Aorta (tissue), 5 donors: Measurements from ENCODE around the gene JOSD1. TPM values are rescaled to one million over a fixed set of nuclear protein-coding genes. Genes with fewer than 3 reads are reported as not detected.

Experiments
- ATAC-seq: fragments of 200-7000 bp; cut with Tn5 transposase; one replicate; pipeline ENCODE4 v1.9.1; 2022; ENCODE audit warnings: moderate library complexity; ENCODE audit not compliant: low FRiP score
- DNase-seq, 2 donors: peaks; one replicate each; pipeline ENCODE4 v3.0.0-alpha.2; 2020
- H3K27ac ChIP-seq, 2 donors: one replicate each; pipeline ENCODE4 v1.5.1; 2013; ENCODE audit warnings: low read length in 2 of 2, mild to moderate bottlenecking in 2 of 2, moderate library complexity in 2 of 2, control low read depth in 1 of 2, inconsistent platforms in 1 of 2, low read depth in 1 of 2
- H3K27me3 ChIP-seq, 2 donors: one replicate each; pipeline ENCODE4 v1.6.1; 2013; ENCODE audit warnings: control low read depth in 1 of 2, low read length in 1 of 2, mild to moderate bottlenecking in 1 of 2, moderate library complexity in 1 of 2; ENCODE audit not compliant: insufficient read depth in 2 of 2, control insufficient read depth in 1 of 2
- H3K36me3 ChIP-seq, 2 donors: one replicate each; pipeline ENCODE4 v1.6.1; 2013; ENCODE audit warnings: control low read depth in 1 of 2, low read length in 1 of 2, mild to moderate bottlenecking in 1 of 2; ENCODE audit not compliant: insufficient read depth in 2 of 2, control insufficient read depth in 1 of 2
- H3K4me1 ChIP-seq, 2 donors: one replicate each; pipeline ENCODE4 v1.6.1; 2013; ENCODE audit warnings: low read length in 2 of 2, control low read depth in 1 of 2, mild to moderate bottlenecking in 1 of 2, moderate library complexity in 1 of 2; ENCODE audit not compliant: insufficient read depth in 2 of 2, control insufficient read depth in 1 of 2
- H3K4me3 ChIP-seq, 2 donors: one replicate each; pipeline ENCODE4 v1.5.1; 2013; ENCODE audit warnings: low read length in 2 of 2, control low read depth in 1 of 2, mild to moderate bottlenecking in 1 of 2
- H3K9me3 ChIP-seq: one replicate; pipeline ENCODE4 v1.6.1; 2013; ENCODE audit warnings: mild to moderate bottlenecking, low read length; ENCODE audit not compliant: control insufficient read depth
- WGBS, 2 donors: extraction: QIAGEN DNeasy Blood & Tissue Kit; methylation state at CpG; one replicate each; pipeline ENCODE4 v1.1.7; 2013; 5-methylcytosine and 5-hydroxymethylcytosine counted together
- intact Hi-C, 2 donors: fragments of 100-400 bp; cut with DNase I; formaldehyde crosslinking; loops; one replicate each; pipeline versions ENCODE4 v1.14.2 to v1.15.0; 2022
- polyA plus RNA-seq, 2 donors: library from polyadenylated mRNA; stranded (reverse); fragments of 200-250 nt; gene quantifications; one replicate each; pipeline ENCODE4 v1.2.3, GENCODE V29; 2013
- total RNA-seq, 2 donors: library from RNA; stranded (reverse); fragmentation: NEBNext Ultra II Directional; extraction: Animal tissue kit (Norgen Biotek cat#: 25700); gene quantifications; one replicate each; pipeline ENCODE4 v1.2.1, GENCODE V29; 2021
- donor health status: healthy with polysubstance abuse.
- donor health status: Bipolar disorder and iron deficiency.
- donor health status: DM: no; HTN: no; CAD: no.
- donor health status: DM: no; HTN: no; CAD: no.
- donor health status: DM: yes; HTN: yes; CAD: no.

The JOSD1 gene
- total and polyA plus RNA-seq, 4 donors: 19.7 to 54.7 (median 42.0) TPM

DNA sequence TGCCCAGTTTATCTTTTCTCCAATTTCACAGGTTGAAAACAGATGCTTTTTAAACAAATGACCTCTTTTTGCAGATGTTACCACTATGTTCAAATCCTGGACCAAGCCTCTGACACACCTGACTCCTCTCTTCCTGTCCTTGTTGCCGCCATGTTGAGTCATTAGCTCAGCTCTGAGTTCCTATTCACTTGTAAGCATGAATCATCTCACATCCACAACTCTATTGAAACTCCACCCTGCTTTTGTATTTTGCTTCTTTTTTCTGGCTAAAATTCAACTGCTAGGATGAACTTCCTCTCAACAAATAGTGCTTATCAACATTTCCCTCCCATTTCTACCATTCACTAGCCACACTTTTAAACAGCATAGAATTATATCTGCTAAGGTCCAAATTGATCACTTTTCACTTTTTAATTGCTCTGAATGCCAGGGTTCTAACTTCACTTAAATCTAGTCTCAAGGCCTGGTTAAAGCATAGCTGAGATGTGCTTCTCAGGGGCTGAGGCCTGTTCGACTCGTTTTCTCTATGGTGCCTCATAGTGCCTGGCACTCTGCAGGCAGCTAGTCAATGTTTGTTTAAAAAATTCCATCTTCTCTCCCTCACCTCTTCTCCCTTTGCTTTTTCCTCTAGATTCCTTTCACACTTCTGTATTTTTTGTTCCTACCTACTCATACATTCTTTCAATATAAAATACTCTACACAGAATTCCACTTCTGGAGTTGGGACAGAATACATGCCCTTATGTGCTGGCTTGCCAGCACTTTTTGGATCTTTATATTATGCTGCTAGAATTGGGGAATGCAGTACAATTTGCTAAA is 3.9 kb downstream of the JOSD1 start:
- Histone ChIP-seq H3K9me3 (no peaks in the 10 kb centered on the region), H3K4me1 (peaks cover 2 to 17% of the 10 kb centered on the region in 2 donors), H3K36me3 (no peaks in the 10 kb centered on the region), H3K27ac (peak overlapping the region; percentile 43 to 49), H3K27me3 (no peaks in the 10 kb centered on the region), H3K4me3 (no peak overlapping the region)
- DNase-seq: no peak
- 17 to 23% methylated on average over 3 of the region's 3 CpGs for WGBS, 2 donors
- intact Hi-C loops: no loop called here
- no peak for ATAC-seq

DNA sequence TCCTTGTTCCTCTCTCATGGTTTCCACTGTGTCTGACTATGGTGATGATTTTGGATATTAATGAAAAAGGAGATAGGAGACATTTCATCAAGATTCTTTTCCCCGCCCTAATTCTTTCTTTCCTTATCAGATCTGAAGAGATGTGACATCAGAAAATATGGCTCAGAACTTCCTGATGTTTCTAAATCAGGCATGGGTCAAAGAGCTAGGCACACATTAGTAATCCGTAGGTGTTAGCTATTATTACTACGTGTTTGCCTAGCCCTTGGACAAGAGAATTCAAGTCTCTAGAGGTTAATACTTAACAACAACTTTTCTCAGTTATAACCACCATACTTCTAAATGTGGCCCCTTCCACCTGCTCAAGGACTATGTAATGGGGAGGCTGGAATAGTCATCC is 5.8 kb downstream of the JOSD1 start:
- H3K27me3 ChIP-seq: no peaks in the 10 kb centered on the region
- no peak overlapping the region for H3K4me3 ChIP-seq
- DNase-seq (no peak), ATAC-seq (no peak)
- H3K36me3 ChIP-seq: no peaks in the 10 kb centered on the region
- intact Hi-C loops: no loop called here
- no peaks in the 10 kb centered on the region for H3K9me3 ChIP-seq
- H3K27ac ChIP-seq: no peak overlapping the region
- 62 to 66% methylated on average over 3 of the region's 3 CpGs for WGBS, 2 donors
- peaks cover 2 to 17% of the 10 kb centered on the region in 2 donors for H3K4me1 ChIP-seq

DNA sequence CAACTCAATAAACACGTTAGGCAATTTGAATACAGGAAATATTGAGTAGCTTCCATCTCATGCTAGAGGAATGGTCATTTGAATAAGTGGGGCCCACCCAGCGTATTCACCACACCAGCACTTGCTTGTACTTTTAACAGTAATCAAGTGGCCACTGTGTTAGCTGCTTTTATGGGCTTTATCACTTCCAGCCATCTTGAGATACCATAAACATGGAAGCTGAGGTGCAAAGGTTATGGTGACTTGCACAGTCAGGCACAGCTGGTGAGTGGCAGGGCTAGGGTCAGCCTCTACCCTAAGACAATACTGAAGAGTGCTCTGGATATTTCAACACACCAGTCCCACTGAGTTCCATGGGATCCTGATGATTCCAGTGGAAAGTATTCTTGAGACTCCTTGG is 6.7 kb downstream of the JOSD1 start:
- intact Hi-C loops: no loop called here
- H3K27ac ChIP-seq: no peak overlapping the region
- H3K4me3 ChIP-seq: no peak overlapping the region
- H3K27me3 ChIP-seq: no peaks in the 10 kb centered on the region
- no peaks in the 10 kb centered on the region for H3K9me3 ChIP-seq
- ATAC-seq (no peak), DNase-seq (no peak)
- H3K4me1 ChIP-seq: peaks cover 2 to 13% of the 10 kb centered on the region in 2 donors
- 82 to 89% methylated on average over 2 of the region's 2 CpGs for WGBS, 2 donors
- peaks cover 0 to 1% of the 10 kb centered on the region in 2 donors for H3K36me3 ChIP-seq

- peaks cover 5 to 19% of the 10 kb centered on the region in 2 donors for H3K36me3 ChIP-seq
- WGBS, 2 donors: 20 to 45% methylated on average over 1 of the region's 1 CpG
- intact Hi-C loops: loop anchor here in 1 of 2 donors (10.0 kb wide), 1 partner anchor 185 kb away; the partner anchor contains the start of gene DDX17
These were observed 11.1 kb downstream of the JOSD1 start for GRCh38 chr22:38689651-38690050.

DNA sequence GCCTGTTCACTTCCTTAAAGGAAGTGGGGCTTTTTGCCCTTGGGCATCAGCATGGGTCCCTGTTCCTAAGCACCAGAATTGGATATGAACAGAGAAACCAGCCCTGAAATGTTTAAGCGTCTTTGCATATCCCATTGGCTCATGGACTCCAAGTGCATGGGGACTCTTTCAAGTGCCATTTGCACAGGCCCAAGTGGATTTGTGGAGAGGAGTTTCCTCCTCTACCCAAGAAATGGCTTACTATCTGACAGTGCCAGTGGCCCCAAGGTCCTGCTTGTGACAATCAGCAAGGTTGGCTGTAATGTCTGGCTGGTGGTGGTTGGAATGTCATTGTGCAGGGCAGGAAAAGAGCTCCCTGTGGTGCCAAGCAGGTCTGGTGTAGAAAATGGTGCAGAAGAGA is 15.0 kb downstream of the JOSD1 start:
- Histone ChIP-seq H3K27ac (no peak overlapping the region), H3K27me3 (no peaks in the 10 kb centered on the region), H3K36me3 (peaks cover 5 to 19% of the 10 kb centered on the region in 2 donors), H3K4me1 (peaks cover 0 to 4% of the 10 kb centered on the region in 2 donors), H3K4me3 (no peak overlapping the region), H3K9me3 (no peaks in the 10 kb centered on the region)
- ATAC-seq: no peak
- intact Hi-C loops: loop anchor here in 1 of 2 donors (10.0 kb wide), 1 partner anchor 181 kb away; the partner anchor contains the start of gene DDX17
- WGBS, 2 donors: 71 to 73% methylated on average over 1 of the region's 1 CpG
- DNase-seq: no peak

More at GRCh38 chr22:38689651-38690050, 11.1 kb downstream of the JOSD1 start:
- ATAC-seq (no peak), DNase-seq (no peak)
- Histone ChIP-seq H3K4me1 (no peaks in the 10 kb centered on the region), H3K27ac (no peak overlapping the region), H3K27me3 (no peaks in the 10 kb centered on the region), H3K9me3 (no peaks in the 10 kb centered on the region), H3K4me3 (no peak overlapping the region)

- WGBS, 2 donors: 83 to 88% methylated on average over 9 of the region's 9 CpGs
- Histone ChIP-seq H3K9me3 (no peaks in the 10 kb centered on the region), H3K27ac (no peak overlapping the region), H3K4me3 (no peak overlapping the region), H3K4me1 (peaks cover 0 to 4% of the 10 kb centered on the region in 2 donors), H3K27me3 (no peaks in the 10 kb centered on the region), H3K36me3 (peaks cover 5 to 19% of the 10 kb centered on the region in 2 donors)
- DNase-seq (no peak), ATAC-seq (no peak)
- intact Hi-C loops: loop anchor here in 1 of 2 donors (10.0 kb wide), 1 partner anchor 180 kb away; the partner anchor contains the start of gene DDX17
These were observed 15.8 kb downstream of the JOSD1 start for GRCh38 chr22:38684895-38685294.

- Histone ChIP-seq H3K4me1 (peaks cover 0 to 4% of the 10 kb centered on the region in 2 donors), H3K4me3 (peak within 1 kb of the TSS; percentile 52 to 83), H3K27ac (peak within 1 kb of the TSS in 1 of 2 donors; percentile 46), H3K36me3 (peaks cover 0 to 6% of the 10 kb centered on the region in 2 donors), H3K27me3 (no peaks in the 10 kb centered on the region), H3K9me3 (no peaks in the 10 kb centered on the region)
- intact Hi-C loops: loop anchor here in 1 of 2 donors (10.0 kb wide), 1 partner anchor 177 kb away; the partner anchor contains the start of gene DDX17
- ATAC-seq (peak; percentile 98), DNase-seq (peak; percentile 92 to 96)
- WGBS, 2 donors: 1% methylated on average over 60 of the region's 60 CpGs
These were observed 19.0 kb downstream of the JOSD1 start, which contains the start of gene TOMM22 for GRCh38 chr22:38681582-38682335. TSS of gene TOMM22 (plus strand) at chr22:38681957. CDS start at chr22:38681979, 22 bp downstream.

GRCh38 chr22:38675833-38676232 is 24.9 kb downstream of the JOSD1 start:
- DNase-seq: peak in 1 of 2 donors; percentile 9
- 91 to 95% methylated on average over 3 of the region's 3 CpGs for WGBS, 2 donors
- peaks cover 0 to 3% of the 10 kb centered on the region in 2 donors for H3K36me3 ChIP-seq
- H3K27me3 ChIP-seq: no peaks in the 10 kb centered on the region
- no peaks in the 10 kb centered on the region for H3K9me3 ChIP-seq
- H3K4me1 ChIP-seq: no peaks in the 10 kb centered on the region
- ATAC-seq: no peak
- no peak overlapping the region for H3K27ac ChIP-seq
- H3K4me3 ChIP-seq: no peak overlapping the region
- intact Hi-C loops: no loop called here
